GM12872 (cell line): ENCODE measurements around the gene RRAD.

Experiments
- CTCF ChIP-seq: IDR thresholded peaks from 3 replicates; pipeline ENCODE4 v1.5.1; 2011; ENCODE audit warnings: low read depth, mild to moderate bottlenecking, low read length, moderate library complexity; ENCODE audit not compliant: insufficient read depth

RRAD gene

GRCh38 chr16:66888647-66889615 is 36.4 kb downstream of the RRAD start:
- no peak for TF ChIP-seq CTCF

GRCh38 chr16:66886914-66887313 is 38.4 kb downstream of the RRAD start:
- TF ChIP-seq CTCF, result no peak

- TF ChIP-seq CTCF, result no peak
Observed at GRCh38 chr16:66886321-66886720, 39.0 kb downstream of the RRAD start.

- no peak for TF ChIP-seq CTCF
Observed at GRCh38 chr16:66885491-66885890, 39.8 kb downstream of the RRAD start.

- TF ChIP-seq CTCF, result no peak
Observed at GRCh38 chr16:66882702-66883101, 42.6 kb downstream of the RRAD start.

GRCh38 chr16:66881964-66882508 is 43.3 kb downstream of the RRAD start:
- no peak for TF ChIP-seq CTCF

- TF ChIP-seq CTCF, result no peak
Observed at GRCh38 chr16:66881560-66881959, 43.8 kb downstream of the RRAD start.
